Stimulated activated CD8-positive, alpha-beta memory T cell treated with anti-CD3 and anti-CD28 coated beads, Interleukin-12 subunit alpha, Interleukin-12 subunit beta, amount 100 ng/mL, for 24 hours (primary cell): ENCODE results near the gene ATG7.

Experiments used
- DNase-seq: peaks from one replicate; pipeline ENCODE4 v3.0.0-alpha.2; 2020; ENCODE audit errors: extremely low read depth

The ATG7 gene

DNA sequence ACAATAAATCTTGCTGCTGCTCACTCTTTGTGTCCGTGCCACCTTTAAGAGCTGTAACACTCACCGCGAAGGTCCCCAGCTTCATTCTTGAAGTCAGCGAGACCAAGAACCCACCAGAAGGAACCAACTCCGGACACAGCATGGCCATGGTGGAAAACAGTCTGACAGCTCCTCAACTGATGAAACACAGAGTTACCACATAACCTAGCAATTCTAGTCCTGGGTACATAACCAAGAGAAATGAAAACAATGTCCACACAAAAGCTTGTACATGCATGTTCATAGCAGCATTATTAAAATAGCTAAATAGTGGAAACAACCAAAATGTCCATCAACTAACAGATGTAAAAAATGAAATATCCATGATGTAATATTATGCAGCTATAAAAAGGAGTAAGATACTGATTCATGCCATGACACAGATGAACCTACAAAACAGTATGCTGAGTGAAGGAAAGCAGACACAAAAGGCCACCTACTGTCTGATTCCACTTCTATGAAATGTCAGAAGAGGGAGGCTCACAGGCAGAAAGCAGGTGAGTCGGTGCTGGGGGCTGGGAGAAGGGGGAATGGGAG, 334.8 kb downstream of the ATG7 start:
- no peak for DNase-seq
